Measurements from ENCODE around the gene VGF.
A peak's percentile ranks its signal among the peaks of the same experiment; 100 is the strongest.
"Not testable (repeated sequence)": the region's sequence is repeated elsewhere in the genome, so short reads cannot be mapped to it uniquely, and the experiment has no call there.

Gene VGF

DNA sequence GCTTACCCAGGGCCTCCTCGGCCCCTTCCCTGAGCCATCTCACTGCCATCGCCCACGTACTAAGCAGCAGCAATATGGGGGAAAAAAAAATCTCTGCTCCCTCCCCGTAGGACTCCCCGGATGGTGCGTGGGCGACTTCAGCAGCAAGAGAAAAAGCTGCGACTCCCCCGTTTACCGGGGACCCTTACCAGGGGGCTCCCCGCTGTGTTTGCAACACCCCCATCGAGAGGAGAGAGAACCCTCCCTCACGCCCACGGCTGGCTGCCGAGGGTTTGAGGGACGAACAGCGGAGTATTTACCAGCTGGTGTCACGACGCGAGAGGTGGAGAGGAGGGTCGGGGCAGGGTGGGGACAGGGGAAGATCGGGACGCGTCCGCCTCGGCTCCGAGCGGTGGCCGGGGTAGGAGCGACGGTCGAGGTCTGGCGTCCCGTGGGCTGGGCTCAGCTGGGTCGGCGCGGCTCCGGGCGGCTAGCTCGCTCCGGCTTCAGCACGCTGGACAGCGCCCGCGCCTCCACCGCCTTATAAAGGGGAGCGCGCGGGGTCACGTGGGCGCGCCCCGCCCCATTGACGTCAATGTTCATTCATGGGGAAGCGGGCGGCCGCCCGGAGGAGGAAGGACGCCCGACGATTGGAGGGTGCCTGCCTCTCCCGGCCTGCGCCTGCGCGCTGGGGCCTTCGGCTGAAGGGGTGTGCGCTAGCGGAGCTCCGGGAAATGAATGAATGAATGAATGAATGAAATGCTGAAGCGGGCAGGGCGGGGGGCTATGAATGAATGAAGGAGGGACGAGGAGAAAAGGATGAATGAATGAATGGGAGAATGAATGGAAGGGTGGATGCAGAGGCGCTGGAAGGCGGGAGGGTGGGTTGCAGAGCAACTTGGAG is at the start of gene VGF:
Gene VGF, minus strand, starts transcription at position 495 of the 883 bp plus-strand sequence. CDS start 726 bp downstream, outside the sequence.
- peak; percentile 97 for DNase-seq

DNA sequence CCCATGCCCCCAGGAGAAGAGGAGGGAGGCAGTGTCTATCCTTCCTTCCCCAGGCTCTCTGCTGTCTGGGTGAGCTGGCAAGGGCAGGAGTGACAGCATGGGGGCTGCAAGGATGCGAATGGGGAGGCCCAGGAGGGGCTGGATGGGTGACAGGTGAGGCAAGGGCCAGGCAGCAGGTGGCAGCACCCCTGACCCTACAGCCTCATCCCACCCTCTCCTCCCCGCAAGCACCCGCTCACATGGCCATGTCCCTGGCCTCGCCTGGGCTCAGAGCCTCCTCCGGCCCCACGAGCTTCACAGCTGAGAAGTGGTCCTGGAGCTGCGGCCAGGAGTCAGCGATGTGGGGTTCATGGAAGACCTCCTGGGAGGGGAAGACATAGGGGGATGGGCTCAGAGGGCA is 46.6 kb upstream of the VGF start:
- no peak for DNase-seq

DNA sequence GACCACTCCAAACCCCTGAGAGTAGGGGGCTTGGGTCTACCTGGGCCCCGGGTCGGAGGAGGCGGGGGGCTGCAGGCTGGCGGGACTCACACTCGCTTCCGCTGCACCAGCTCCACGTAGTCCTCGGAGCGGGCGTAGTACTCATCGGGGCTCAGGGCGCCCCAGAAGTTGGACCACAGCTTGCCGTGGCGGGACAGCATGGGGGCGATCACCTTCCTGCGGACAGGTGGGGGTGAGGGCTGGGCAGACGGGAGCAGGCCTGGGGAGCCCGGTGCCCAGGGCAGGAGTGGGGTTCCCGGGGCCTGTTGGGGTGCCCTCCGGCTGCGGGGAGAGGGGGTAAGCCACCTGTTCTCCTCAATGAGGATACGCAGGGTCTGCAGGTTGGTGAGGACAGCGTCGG is 46.1 kb upstream of the VGF start:
- no peak for DNase-seq

DNA sequence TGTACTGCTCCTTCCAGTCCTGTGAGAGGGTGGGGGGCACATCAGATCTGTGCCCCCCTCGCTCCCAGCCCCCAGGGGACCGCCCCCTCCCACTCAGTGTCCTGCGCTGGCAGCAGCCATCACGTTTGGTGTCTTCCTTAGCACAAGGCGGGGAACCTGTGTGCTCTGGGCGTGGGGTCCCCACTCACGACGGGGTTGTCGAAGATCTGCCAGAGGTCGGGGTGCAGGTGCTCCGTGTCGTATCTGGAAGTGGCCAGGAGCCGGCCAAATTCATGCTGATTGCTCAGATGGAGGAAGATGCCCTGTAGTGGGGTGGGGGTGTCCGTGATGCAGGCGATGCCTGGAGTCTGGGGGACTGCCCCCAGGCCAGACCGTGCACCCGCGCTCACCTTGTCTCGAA is 44.8 kb upstream of the VGF start:
- DNase-seq: no peak

DNA sequence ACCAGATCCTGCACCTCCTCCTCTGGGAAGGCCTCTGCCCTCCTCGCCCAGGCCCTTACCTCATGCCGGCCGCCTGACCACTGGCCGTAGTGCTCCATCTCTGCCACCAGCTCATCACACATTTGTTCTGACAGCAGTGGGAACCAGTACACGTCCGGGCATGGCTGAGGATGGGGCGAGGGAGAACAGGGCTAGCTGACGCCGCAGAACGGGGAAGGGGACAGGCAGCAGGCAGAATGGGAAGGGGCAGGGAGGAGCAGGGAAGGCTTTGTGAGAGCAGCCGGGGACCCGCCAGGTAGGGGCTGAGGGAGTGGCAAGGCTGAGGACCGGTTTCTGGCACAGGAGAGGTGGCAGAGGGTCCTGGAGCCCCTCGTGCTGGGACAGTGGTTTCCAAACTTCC is 43.4 kb upstream of the VGF start:
- DNase-seq: no peak

DNA sequence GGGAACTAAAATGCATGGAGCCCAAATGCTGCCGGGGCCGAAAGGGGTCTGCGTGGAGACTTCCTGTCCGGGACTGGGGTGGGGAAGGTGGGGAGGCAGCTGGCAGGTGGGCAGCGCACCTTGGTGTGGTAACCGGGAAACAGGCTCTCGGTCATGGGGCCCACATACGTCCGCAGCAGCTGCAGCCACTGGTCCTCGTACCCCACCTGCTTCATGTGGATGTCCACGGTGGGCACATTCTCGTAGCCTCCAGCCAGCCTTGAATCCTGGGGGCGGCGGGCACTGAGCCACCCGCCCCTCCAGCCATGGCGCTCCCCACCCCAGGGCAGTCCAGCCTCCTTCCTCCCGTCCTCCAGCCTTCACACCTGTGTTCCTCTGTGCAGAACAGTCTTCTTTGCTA is 42.1 kb upstream of the VGF start:
- DNase-seq: no peak

DNA sequence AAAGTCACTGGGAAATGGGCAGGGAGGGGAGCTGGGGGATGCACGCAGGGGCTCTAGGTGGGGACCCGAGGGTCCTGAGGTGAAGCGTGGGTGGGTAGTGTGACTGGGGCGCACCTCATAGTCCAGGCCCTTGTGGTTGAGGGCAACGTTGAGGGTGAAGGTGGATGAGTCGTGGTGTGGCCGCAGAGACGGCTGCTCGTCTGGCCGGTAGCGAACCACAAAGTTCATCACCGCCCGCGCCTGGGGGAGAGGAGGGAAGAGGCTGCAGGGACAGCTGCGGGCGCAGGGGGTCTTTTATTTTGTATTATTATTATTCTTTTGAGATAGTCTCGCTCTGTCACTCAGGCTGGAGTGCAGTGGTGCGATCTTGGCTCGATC is 41.3 kb upstream of the VGF start:
- no peak for DNase-seq

DNA sequence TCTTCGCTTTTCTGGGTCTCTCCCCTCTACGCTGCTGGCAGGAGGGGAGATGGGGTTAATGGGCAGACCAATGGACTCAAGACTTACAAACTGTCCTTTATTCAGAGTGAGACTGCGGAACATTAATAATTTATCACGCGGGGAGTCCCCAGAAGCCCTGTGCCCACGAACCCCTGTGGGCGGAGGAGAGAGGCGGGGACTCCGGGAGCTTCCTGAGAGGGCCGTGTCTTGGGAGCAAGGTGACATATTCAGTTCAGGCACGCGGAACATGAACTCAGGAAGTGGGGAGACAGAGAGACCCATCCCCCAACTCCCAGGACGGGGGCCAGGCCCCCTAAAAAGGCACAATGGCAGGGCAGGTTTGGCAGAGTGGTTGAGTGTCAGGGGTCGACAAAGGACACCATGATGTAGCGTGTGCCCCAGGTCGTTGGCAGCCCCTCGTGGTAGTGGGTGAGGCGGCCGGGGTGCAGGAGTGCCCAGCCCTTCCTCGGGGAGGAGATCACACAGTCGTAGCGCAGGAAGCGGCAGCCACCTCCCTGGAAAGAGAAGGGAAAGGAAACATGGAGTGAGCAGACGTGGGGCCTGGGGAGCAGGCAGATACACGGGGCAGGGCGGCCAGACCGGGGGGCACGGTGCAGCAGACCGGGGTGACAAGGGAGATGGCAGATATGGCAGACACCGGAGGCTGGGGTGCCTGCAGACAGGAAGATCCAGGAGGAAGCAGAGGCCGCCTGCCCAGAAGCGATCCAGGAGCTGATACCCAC is 40.7 kb upstream of the VGF start:
- no peak for DNase-seq

DNA sequence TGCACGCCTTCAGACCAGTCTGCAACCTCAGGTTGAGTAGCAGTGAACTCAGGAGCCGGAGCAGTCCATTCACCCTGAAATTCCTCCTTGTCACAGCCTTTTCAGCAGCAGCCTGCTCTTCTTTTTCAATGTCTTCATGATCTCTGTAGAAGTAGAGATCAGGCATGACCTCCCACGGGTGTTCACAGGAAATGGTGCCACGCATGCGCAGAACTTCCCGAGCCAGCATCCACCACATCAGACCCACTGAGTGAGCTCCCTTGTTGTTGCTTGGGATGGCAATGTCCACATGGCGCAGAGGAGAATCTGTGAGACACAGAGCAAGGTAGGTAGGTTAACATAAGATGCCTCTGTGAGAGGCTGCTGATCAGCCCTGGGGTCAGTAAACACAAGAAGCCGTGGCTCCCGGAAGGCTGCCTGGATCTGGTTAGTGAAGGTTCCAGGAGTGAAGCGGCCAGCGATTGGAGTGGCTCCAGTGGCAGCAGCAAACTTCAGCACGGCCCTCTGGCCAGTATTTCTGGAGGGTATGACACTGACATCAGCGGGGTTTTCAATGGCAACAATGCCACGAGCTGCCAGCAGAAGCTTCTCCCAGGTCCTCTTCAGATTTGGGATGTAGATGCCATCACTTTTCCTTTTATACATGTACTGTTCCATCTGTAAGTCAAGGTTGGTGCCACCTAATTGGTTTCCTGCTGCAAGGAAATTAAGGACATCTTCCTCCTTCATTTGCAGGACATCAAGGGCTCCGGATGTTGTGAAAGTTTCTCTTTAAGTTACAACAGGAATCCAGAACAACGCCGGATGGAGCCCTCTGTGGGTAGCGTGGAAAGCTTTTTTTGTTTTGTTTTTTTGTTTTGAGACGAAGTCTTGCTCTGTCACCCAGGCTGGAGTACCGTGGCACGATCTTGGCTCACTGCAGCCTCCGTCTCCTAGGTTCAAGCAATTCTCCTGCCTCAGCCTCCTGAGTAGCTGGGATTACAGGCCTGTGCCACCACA is 38.7 kb upstream of the VGF start:
- DNase-seq: not testable (repeated sequence)

DNA sequence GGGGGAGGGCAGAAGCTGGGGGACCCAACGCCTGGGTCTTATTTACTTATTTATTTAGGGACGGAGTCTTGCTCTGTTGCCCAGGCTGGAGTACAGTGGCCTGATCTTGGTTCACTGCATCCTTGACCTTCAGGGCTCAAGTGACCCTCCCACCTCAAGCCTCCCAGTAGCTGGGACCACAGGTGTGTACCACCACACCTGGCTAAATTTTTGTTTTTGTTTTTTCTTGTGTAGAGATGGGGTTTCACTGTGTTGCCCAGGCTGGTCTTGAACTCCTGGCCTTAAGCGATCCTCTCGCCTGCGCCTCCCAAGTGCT is 37.2 kb upstream of the VGF start:
- no peak for DNase-seq

DNA sequence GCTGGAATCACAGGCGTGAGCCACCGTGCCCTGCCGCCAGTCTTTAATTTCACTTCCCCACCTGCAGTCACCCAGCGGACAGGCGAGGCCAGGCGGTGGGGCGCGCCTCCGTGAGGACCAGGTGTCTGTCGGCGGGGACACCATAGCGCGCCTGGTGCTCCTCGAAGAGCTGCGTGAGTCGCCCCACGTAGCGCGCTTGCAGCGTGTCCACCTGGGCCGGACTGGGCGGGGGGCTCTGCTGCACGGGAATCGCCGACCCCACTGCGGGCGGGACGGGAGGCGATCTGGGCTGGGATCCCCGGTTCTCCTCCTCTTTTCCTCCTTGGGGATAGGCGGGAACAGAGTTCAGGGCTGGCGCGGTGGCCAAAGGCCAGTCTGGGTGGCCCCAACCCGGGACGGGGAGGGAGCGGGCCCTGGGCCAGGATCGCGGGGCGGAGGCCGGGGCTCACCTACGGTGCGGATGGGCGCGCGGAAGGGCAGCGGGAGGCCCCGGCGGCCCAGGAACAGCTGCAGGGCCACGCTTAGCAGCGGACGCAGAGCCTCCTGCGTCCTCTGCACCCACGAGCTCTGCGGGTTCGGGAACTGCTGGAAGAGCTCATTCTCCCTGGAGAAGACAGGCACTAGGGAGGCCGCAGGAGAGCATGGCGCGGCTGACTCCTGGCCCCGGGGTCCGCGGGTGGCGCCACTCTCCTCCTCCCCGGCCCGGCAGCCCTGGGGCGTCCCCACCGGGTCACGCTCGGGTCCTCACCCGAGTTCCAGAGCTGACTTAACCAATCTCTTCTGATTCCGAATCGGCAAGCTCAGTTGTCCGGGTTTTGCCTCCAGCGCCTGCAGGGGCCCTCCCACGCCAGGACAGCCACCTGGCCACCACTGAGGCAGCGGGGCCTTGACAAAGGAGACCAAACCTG is 36.6 kb upstream of the VGF start:
- DNase-seq: no peak

DNA sequence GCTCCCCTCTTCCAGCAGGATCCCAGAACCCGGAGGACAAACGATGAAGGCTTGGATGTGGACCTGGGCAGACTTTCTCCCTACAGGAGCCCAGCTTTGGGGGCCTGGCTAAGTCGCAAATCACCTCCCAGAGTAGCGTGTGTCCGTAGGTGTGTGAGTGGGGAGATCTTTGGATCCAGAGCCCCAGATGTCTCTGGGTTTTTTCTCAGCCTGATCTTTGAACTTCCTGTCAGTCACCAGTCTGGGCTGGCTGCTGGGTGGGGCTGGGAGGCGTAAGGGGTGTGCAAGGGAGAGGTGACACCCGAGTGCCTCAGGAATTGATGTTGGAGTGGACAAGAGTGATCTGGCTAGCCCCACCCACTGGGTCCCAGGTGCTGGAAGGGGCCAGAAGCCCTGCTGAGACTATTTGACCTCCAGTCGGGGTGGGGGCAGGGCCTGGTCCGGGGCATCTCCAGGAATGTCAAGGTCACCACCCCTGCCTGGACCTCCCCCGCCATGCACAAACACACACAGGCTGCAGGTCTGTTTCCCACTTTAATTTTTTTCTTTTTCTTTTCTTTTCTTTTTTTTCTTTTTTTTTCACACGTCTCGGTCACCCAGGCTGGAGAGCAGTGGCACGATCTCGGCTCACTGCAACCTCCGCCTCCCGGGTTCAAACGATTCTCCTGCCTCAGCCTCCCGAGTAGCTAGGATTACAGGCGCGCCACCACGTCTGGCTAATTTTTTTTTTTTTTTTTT is 35.7 kb upstream of the VGF start, which contains the start of gene MOGAT3:
Gene MOGAT3, minus strand, starts transcription at position 175 of the 738 bp plus-strand sequence. CDS start 182 bp downstream, outside the sequence.
- no peak for DNase-seq

DNA sequence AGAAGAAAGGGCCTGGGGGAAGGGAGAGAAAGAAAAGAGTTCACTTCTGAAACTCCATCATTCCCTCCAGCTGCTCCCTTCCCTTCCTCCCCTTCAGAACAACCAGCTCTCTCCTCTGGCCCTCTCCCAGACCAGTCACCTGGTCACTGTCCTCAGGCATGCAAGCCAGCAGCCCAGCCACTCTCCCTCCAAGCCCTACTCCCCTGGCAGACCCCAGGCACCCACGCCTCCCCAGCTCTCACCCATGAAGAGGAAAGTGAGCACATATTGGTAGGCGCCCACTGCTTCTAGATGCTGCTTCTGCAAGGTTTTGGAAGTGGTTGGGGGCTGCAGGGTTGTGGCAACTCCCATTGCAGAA is 35.1 kb upstream of the VGF start:
- DNase-seq: no peak

DNA sequence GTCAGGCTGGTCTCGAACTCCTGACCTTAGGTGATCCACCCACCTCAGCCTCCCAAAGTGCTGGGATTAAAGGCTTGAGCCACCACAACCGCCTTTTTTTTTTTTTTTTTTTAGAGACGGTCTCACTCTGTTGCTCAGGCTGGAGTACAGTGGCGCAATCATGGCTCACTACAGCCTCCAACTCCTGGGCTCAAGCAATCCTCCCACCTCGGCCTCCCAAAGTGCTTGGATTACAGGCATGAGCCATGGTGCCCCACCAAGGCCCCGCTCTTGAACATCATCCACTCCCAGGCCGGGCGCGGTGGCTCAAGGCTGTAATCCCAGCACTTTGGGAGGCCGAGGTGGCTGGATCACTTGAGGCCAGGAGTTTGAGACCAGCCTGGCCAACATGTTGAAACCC is 34.2 kb upstream of the VGF start:
- DNase-seq: not testable (repeated sequence)

DNA sequence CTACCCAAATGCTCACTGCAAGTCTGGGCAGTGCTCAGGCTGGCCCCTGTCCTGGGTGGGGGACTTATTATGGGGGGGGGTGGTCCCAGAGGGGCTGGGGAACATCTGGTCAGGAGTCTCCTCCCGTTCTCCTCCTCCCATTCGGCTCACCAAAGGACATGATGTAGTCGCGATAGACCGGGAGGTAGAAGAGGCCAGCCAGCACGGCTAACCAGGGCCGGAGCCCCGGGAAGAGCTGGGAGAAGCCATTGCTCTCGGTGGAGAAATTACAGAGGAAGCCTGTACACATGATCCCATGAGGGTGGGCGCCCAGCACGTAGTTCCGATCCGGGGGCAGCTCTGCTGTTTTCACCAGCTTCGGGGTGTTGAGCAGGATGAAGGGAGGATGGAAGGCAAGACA is 33.1 kb upstream of the VGF start:
- DNase-seq: no peak

DNA sequence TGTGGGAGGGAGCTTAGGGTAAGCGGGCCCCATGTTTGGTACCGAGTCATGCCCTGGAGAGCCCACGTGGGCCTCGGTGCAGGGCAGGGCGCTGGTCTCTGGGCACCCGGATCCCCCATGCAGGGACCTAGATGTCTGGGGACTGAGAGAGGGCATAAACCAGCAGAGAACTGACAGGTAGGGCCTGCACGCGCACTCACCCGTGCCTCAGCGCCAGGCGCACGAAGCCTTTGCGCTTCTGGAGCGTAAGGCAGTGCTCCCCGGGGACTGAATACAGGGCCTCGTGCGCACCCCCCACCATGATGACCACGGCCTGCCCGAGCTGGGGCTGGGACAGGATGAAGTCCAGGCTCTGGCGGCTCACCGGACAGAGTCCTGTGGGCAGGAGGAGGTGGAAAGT is 32.6 kb upstream of the VGF start:
- no peak for DNase-seq

DNA sequence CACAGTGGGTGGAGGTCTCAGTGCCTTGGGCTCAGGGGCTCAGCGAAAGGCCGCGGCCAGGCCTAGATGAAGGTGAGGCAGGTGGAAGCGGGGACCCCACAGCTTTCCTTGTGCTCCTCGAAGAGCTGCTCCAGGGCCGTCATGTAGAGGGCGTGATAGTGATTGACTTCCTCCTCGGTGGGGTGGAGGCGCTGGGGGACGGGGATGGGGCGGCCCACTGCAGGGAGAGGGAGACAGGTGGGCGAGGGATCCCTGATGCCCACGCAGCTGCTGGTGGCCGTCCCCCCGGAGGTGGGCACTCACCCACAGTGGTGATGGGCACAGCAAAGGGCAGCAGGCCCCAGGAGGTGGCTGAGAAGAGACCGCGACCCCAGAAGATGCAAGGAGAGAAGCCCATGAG is 30.5 kb upstream of the VGF start:
- DNase-seq: no peak

DNA sequence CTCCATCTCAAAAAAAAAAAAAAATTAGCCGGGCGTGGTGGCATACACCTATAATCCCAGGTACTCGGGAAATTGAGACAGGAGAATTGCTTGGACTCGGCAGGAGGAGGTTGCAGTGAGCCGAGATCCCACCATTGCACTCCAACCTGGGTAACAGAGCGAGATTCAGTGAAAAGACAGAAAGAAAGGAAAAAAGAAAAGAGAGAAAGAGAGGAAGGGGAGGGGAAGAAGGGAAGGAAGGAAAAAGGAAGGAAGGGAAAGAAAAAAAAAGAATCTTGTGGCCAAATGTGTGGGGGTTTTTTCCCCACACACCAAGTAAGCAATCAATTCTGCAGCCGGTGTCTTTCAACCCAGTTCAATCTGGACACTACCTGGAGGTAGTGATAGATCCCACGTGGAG is 23.7 kb upstream of the VGF start:
- no peak for DNase-seq

DNA sequence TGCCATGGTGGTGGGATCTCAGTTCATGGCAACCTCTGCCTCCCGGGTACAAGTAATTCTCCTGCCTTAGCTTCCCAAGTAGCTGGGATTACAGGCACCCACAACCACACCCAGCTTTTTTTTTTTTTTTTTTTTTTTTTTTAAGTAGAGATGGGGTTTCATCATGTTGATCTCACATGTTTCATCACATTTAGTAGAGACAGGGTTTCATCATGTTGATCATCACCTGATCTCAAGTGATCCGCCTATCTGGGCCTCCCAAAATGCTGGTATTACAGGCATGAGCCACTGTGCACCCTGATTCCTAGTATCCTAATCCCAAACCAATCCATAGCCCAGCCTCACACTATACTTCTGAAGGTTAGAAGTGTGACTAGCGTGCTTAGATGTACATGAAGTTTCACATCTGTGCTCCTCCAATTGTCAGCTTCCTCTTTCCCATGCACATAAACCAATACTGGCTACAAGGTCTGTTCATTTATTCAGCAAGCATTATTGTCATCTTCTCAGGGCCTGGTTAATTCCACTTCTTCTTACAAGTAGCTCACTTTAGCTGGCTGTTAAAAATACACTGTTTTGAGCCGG is 21.6 kb upstream of the VGF start:
- no peak for DNase-seq

DNA sequence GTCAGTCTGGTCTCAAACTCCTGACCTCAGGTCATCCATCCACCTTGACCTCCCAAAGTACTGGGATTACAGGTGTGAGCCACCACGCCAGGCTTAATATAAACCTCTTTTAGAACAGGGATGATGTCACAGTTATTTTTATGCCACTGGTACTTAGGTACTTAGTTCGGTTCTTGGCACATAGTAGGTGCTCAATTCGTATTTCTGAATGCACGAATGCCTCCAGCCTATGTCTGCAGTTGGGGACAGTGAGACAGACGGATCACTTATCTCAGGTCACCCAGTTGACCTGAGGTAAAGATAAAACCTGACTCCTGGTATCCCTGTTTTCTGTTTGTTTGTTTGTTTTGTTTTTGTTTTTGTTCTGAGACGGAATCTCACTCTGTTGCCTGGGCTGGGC is 20.8 kb upstream of the VGF start:
- DNase-seq: no peak

DNA sequence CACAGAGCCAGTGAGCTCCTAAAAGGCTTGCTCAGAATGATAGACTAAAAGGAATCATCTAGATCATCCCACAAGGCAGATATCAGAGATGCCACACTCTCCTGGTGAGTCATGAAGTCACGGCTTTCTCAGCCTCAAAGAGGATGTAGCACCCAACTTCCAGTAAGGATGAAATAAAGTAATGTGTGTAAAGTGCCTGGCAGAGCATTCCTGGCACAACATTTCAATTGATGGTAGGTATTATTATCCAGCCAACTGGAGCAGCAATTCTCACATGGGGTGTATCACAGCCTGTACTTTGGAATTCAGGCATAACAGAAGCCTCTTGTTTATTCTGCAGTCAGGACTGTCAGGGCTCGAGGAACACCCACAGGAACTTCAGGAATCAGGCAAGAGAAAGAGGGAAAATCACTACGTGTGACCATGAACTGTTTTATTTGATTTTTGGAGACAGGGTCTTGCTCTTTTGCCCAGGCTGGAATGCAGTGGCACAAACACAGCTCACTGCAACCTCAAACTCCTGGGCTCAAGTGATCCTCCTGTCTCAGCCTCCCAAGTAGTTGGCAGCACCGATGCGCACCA is 20.0 kb upstream of the VGF start:
- DNase-seq: no peak
